Vagina (tissue), 2 donors: ENCODE results near the gene LMCD1. TPM values are rescaled to one million over a fixed set of nuclear protein-coding genes. Genes with fewer than 3 reads are reported as not detected.

ENCODE experiments used
- DNase-seq, 2 donors: peaks; one replicate each; pipeline ENCODE4 v3.0.0-alpha.2; 2017; ENCODE audit errors: extremely low spot score in 2 of 2
- H3K27ac ChIP-seq: fragments of 200-600 bp; sonication (generic); one replicate; pipeline ENCODE4 v1.5.1; 2019
- H3K27me3 ChIP-seq: fragments of 200-600 bp; sonication (generic); one replicate; pipeline ENCODE4 v1.5.1; 2019
- H3K36me3 ChIP-seq, 2 donors: fragments of 200-600 bp; sonication (generic); one replicate each; pipeline ENCODE4 v1.5.1; 2017 to 2019
- H3K4me1 ChIP-seq: fragments of 200-600 bp; sonication (generic); one replicate; pipeline ENCODE4 v1.5.1; 2019
- H3K4me3 ChIP-seq, 2 donors: fragments of 200-600 bp; sonication (generic); 1 replicate in 1 of 2; 2 replicates in 1 of 2; pipeline ENCODE4 v1.5.1; 2016 to 2019
- H3K9me3 ChIP-seq: fragments of 200-600 bp; sonication (generic); one replicate; pipeline ENCODE4 v1.5.1; 2019
- POLR2A ChIP-seq, 2 donors: fragments of 450-650 bp; IDR thresholded peaks; one replicate each; pipeline ENCODE4 v1.6.1; 2017; ENCODE audit warnings: antibody characterized with exemption in 2 of 2, mild to moderate bottlenecking in 2 of 2, moderate library complexity in 2 of 2
- POLR2AphosphoS5 ChIP-seq, 2 donors: sonication (generic); formaldehyde crosslinking; IDR thresholded peaks; one replicate each; pipeline ENCODE4 v1.9.0; 2017; ENCODE audit warnings: antibody characterized with exemption in 2 of 2, mild to moderate bottlenecking in 2 of 2, low read depth in 1 of 2; ENCODE audit not compliant: insufficient read depth in 1 of 2
- intact Hi-C: fragments of 100-400 bp; cut with DNase I; formaldehyde crosslinking; loops from one replicate; pipeline ENCODE4 v1.15.1; 2023
- total RNA-seq: library from RNA; depleted of rRNA; stranded (reverse); fragments of >200 nt; gene quantifications from one replicate; pipeline ENCODE4 v1.2.3, GENCODE V29; 2016
- TF ChIP-seq, protein P1 (sequence below), 3 experiments: fragments of 450-650 bp in 2 of 3; fragments of 200-600 bp in 1 of 3; sonication (generic) in 1 of 3; IDR thresholded peaks; one replicate each; pipeline ENCODE4 v1.5.1; 2017 to 2019; ENCODE audit warnings: antibody characterized with exemption in 3 of 3, mild to moderate bottlenecking in 2 of 3, moderate library complexity in 2 of 3

LMCD1 gene
- total RNA-seq, 1 donor from 2014 or later: 78.3 TPM

DNA sequence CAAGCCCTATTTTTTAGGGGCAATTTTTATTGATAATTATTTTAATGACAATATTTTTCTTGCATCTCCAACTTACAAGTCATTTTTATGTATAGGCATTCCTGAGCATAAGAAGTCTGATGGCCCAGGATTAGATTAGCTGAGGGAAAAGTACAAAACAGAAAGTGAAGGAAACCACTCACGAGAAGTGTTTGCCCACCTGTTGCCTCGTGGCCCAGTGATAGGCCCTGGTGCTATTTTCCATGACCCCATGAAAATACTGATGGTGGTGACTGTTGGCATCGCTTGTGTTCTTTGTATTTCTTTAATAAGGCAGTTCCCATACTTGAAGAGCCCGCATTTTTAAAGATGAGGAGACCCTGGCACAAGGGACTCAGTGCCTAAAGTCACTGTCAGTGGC lies 7.9 kb upstream of the LMCD1 start:
- Histone ChIP-seq H3K9me3 (no peaks in the 10 kb centered on the region), H3K4me1 (peaks cover 15% of the 10 kb centered on the region), H3K4me3 (no peak overlapping the region), H3K27me3 (no peaks in the 10 kb centered on the region), H3K36me3 (no peaks in the 10 kb centered on the region), H3K27ac (no peak overlapping the region)
- TF ChIP-seq POLR2AphosphoS5 (IDR thresholded peaks at IDR 0.05; ENCODE audit: insufficient read depth in 1 of 2, low read depth in 1 of 2) (no peak), POLR2A (IDR thresholded peaks at IDR 0.05) (no peak)
- TF ChIP-seq, protein P1, sequence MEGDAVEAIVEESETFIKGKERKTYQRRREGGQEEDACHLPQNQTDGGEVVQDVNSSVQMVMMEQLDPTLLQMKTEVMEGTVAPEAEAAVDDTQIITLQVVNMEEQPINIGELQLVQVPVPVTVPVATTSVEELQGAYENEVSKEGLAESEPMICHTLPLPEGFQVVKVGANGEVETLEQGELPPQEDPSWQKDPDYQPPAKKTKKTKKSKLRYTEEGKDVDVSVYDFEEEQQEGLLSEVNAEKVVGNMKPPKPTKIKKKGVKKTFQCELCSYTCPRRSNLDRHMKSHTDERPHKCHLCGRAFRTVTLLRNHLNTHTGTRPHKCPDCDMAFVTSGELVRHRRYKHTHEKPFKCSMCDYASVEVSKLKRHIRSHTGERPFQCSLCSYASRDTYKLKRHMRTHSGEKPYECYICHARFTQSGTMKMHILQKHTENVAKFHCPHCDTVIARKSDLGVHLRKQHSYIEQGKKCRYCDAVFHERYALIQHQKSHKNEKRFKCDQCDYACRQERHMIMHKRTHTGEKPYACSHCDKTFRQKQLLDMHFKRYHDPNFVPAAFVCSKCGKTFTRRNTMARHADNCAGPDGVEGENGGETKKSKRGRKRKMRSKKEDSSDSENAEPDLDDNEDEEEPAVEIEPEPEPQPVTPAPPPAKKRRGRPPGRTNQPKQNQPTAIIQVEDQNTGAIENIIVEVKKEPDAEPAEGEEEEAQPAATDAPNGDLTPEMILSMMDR (IDR thresholded peaks at IDR 0.05): no peak
- intact Hi-C loops: no loop called here
- DNase-seq: no peak

DNA sequence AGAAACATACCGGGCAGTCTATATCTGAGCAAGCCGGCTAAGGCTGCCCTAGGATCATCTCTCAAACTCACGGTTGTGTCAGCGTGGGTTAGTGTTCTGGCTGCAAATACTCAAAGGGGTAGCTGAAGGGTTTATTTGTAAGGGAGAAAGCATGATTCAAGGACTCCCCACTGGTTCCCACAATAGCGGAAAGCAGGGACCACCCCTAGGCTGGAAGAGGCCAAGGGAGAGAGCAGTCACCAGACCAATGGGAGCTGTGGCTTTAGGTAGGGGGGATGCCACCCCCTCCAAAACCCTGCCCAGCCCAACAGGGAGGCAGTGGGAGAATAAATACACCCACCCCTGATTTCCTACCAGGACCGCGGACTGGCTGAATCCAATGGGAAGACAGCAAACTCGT lies 7.3 kb upstream of the LMCD1 start:
- Histone ChIP-seq H3K4me1 (peaks cover 9% of the 10 kb centered on the region), H3K27ac (no peak overlapping the region), H3K36me3 (no peaks in the 10 kb centered on the region), H3K4me3 (no peak overlapping the region), H3K27me3 (no peaks in the 10 kb centered on the region), H3K9me3 (no peaks in the 10 kb centered on the region)
- TF ChIP-seq POLR2A (IDR thresholded peaks at IDR 0.05) (no peak), POLR2AphosphoS5 (IDR thresholded peaks at IDR 0.05; ENCODE audit: insufficient read depth in 1 of 2, low read depth in 1 of 2) (no peak)
- TF ChIP-seq, protein P1 (IDR thresholded peaks at IDR 0.05): no peak
- intact Hi-C loops: no loop called here
- DNase-seq: no peak

DNA sequence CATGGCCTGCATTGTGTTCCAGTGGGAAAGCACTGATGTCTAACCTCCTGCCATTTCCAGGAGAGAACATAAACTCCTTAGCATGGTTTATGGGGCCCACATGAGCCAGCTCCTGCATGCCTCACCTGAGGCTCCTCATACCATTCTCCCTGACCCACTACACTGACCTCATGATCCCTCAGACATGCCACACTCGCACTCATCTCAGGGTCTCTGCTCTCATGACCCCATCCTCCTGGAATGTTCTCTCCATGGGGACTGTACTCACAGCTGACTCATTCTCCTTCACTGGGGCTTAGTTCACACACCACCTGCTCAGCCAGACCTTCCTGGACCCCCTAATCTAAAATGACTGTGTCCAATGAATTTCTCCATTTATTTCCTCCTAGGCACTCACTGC lies 4.0 kb upstream of the LMCD1 start:
- H3K4me1 ChIP-seq: peaks cover 17% of the 10 kb centered on the region
- no peaks in the 10 kb centered on the region for H3K9me3 ChIP-seq
- no peak for DNase-seq
- intact Hi-C loops: no loop called here
- H3K4me3 ChIP-seq: no peak overlapping the region
- TF ChIP-seq, protein P1 (IDR thresholded peaks at IDR 0.05): no peak
- TF ChIP-seq POLR2A (IDR thresholded peaks at IDR 0.05) (no peak), POLR2AphosphoS5 (IDR thresholded peaks at IDR 0.05; ENCODE audit: insufficient read depth in 1 of 2, low read depth in 1 of 2) (no peak)
- no peaks in the 10 kb centered on the region for H3K27me3 ChIP-seq
- no peak overlapping the region for H3K27ac ChIP-seq
- no peaks in the 10 kb centered on the region for H3K36me3 ChIP-seq

DNA sequence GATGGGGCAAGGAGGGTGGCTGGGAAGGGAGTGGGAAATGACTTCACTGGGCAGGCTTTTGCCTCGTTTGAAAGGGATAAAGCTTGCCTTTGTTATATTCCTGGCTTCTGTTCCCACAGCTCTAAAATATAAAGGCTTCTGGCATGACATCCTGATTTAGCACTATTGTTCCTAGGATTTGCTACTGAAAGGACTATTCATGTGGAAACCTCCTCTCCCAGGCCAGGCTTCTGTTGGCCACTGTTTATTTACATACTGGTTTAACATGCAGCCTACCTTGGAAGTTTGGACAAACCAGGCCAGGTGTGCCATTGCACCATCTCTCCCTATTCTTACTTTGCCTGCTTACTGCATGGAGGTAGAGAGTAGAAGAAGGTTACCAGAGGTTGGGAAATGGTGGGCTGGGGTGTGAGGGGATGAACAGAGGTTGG lies 2.4 kb upstream of the LMCD1 start:
- intact Hi-C loops: no loop called here
- Histone ChIP-seq H3K4me1 (peaks cover 33% of the 10 kb centered on the region), H3K27me3 (no peaks in the 10 kb centered on the region), H3K36me3 (no peaks in the 10 kb centered on the region), H3K4me3 (no peak overlapping the region), H3K9me3 (no peaks in the 10 kb centered on the region), H3K27ac (peak overlapping the region; percentile 81)
- DNase-seq: no peak
- TF ChIP-seq POLR2A (IDR thresholded peaks at IDR 0.05) (no peak), POLR2AphosphoS5 (IDR thresholded peaks at IDR 0.05; ENCODE audit: insufficient read depth in 1 of 2, low read depth in 1 of 2) (no peak)
- TF ChIP-seq, protein P1 (IDR thresholded peaks at IDR 0.05): no peak

DNA sequence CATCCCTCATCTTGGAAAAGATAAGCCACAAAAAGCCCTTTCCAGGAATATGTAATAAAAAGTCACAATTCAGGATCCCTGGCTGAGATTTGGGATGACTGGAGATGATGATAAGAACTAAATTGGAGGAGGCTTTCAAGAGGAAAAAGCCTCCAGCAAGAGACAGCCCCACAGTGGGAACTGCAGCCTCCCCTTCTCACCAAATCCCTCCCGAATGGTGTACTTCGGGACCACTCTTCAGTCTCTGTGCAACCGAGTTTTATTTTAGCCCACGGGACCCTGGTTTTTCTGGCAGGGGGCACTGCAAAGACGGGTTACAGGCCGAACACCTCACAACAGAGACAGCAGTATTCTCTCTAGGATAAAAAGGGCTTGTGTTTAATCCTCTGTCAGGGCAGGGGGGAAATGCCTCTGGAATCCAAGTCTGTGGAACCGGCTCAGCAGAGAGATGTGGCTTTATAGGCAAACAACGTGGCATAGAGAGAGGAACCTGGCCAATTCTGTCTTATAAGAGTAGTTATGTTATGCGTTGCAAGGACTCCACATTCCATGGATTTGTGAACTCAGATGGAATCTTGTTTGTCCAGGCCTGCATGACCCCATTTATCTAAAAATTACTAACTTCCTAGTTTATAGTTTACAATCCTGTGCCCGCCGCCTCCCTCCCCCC lies 1.2 kb upstream of the LMCD1 start:
- Histone ChIP-seq H3K4me3 (peak overlapping the region; percentile 45 to 48), H3K9me3 (no peaks in the 10 kb centered on the region), H3K36me3 (no peaks in the 10 kb centered on the region), H3K4me1 (peaks cover 46% of the 10 kb centered on the region), H3K27me3 (no peaks in the 10 kb centered on the region), H3K27ac (peak overlapping the region; percentile 81)
- DNase-seq: no peak
- intact Hi-C loops: loop anchor here (10.0 kb wide), 1 partner anchor 54 kb away; no protein-coding TSS in a partner anchor
- TF ChIP-seq POLR2A (IDR thresholded peaks at IDR 0.05) (no peak), POLR2AphosphoS5 (IDR thresholded peaks at IDR 0.05; ENCODE audit: insufficient read depth in 1 of 2, low read depth in 1 of 2) (no peak)
- TF ChIP-seq, protein P1 (IDR thresholded peaks at IDR 0.05): no peak
